ENCODE results near the gene FAR2. TPM values are rescaled to one million over a fixed set of nuclear protein-coding genes. Genes with fewer than 3 reads are reported as not detected.

FAR2 gene
- total RNA-seq = 10 to 100 TPM in 2 of 5 donors, 1 to 10 TPM in 2, not detected in 1; 2.3 to 96.7 (median 10.0) TPM
- 1 to 10 TPM; 1.7 to 3.3 (median 2.0) TPM for polyA plus RNA-seq
- long read RNA-seq, donor 1, partial matches to known transcripts = 18 of 34 reads
- long read RNA-seq, donor 1, other reads (novel, unspliced or antisense) = 15 of 34 reads
- long read RNA-seq, donor 2, partial matches to known transcripts = 0 of 1 reads
- long read RNA-seq, donor 2, other reads (novel, unspliced or antisense) = 0 of 1 reads
- long read RNA-seq, donor 3 = 0 reads
- long read RNA-seq, donor 4 = 0 reads
- long read RNA-seq, donor 5, partial matches to known transcripts = 0 of 1 reads
- long read RNA-seq, donor 5, other reads (novel, unspliced or antisense) = 0 of 1 reads
- long read RNA-seq, donor 6, partial matches to known transcripts = 102 of 102 reads
- long read RNA-seq, donor 6, other reads (novel, unspliced or antisense) = 0 of 102 reads
- long read RNA-seq, donor 7 = 0 reads
- long read RNA-seq, donor 8 = 0 reads
- long read RNA-seq, donor 9, partial matches to known transcripts = 0 of 1 reads
- long read RNA-seq, donor 9, other reads (novel, unspliced or antisense) = 0 of 1 reads
- long read RNA-seq, donor 10 = 0 reads

DNA sequence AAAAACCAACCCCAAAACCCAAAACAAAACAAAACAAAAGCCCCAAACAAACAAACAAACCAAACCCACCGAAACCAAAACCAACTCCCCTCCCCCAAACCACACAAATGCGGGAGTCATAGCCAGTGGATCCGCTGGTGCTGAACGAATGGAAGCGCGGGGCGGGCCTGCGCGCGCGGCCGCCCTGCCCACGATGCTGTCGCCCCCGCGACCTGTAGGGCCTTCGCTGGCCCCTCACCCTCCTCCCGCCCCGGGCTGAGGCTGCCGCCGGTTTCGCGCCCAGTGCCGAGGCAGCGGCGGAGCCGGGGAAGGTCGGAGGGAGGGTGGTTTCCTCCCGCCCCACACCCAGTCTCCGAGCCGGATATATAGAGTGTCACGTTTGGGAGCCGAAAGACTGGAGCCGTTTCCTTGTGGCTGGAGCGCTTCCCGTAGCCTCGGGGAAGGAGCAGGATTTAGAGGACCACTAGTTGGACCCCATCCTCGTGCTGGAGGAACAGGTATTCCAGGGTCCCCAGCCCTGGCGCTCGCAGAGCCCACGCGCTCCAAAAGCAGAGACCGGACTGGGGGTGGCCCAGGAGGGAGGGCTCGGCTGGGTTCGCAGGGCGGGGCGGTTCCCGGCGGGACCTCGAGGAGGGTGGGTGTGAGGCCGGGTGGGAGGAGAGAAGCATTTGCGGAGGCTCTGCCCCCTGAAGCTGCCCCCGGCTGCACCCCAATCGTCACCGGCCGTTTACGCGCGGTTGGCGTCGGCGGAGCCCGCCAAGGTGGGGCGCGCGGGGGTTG lies at the start of gene FAR2:
Gene FAR2, plus strand, starts transcription at position 368 of the 780 bp plus-strand sequence. CDS start 121,172 bp downstream, outside the sequence.
- TF ChIP-seq POLR2AphosphoS5 (IDR thresholded peaks at IDR 0.05) = peak in 1 of 3 donors; percentile 2
- TF ChIP-seq, protein P1, sequence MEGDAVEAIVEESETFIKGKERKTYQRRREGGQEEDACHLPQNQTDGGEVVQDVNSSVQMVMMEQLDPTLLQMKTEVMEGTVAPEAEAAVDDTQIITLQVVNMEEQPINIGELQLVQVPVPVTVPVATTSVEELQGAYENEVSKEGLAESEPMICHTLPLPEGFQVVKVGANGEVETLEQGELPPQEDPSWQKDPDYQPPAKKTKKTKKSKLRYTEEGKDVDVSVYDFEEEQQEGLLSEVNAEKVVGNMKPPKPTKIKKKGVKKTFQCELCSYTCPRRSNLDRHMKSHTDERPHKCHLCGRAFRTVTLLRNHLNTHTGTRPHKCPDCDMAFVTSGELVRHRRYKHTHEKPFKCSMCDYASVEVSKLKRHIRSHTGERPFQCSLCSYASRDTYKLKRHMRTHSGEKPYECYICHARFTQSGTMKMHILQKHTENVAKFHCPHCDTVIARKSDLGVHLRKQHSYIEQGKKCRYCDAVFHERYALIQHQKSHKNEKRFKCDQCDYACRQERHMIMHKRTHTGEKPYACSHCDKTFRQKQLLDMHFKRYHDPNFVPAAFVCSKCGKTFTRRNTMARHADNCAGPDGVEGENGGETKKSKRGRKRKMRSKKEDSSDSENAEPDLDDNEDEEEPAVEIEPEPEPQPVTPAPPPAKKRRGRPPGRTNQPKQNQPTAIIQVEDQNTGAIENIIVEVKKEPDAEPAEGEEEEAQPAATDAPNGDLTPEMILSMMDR (IDR thresholded peaks at IDR 0.05) = no peak
- intact Hi-C loops (cut with DNase I; ENCODE audit: low total_unique reads) = no loop called here
- H3K9me3 ChIP-seq = no peaks in the 10 kb centered on the region

DNA sequence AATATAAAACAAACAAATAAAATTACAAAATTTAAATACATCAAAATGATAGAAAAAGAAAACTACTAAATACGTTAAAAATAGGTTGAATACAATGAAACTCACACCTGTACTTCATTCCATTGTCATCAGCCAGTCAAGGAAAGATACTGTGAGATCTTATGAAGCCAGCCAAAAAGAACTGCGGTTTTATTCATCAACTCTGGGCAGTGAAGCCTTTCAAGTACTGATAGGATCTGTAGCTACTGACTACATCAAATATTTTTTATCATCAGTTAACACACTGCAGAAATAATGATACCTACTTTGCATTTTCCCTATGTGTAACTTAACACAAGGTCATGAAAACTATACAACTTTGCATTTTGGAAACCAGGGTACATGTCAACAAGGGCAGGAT lies 46.3 kb upstream of the FAR2 start:
- DNase-seq = no peak
- H3K9me3 ChIP-seq = peaks cover 0 to 7% (median 0%) of the 10 kb centered on the region in 4 donors
- H3K27ac ChIP-seq = peak overlapping the region in 1 of 5 donors; percentile 60
- no peak overlapping the region for H3K4me3 ChIP-seq
- no peaks in the 10 kb centered on the region for H3K4me1 ChIP-seq
- intact Hi-C loops (cut with DNase I; ENCODE audit: low total_unique reads) = no loop called here
- no peaks in the 10 kb centered on the region for H3K27me3 ChIP-seq
- no peaks in the 10 kb centered on the region for H3K36me3 ChIP-seq
- WGBS, 5 donors = 31 to 39% (median 35%) methylated on average over 2 of the region's 2 CpGs
- TF ChIP-seq, protein P1 (IDR thresholded peaks at IDR 0.05) = no peak
- no peak for TF ChIP-seq POLR2AphosphoS5 (IDR thresholded peaks at IDR 0.05)
- TF ChIP-seq POLR2A (IDR thresholded peaks at IDR 0.05) = no peak
- TF ChIP-seq EP300 (IDR thresholded peaks at IDR 0.05) = no peak

More for the DNA sequence above, at the start of gene FAR2:
- Histone ChIP-seq H3K27ac (peak within 1 kb of the TSS; percentile 55 to 87 (median 78)), H3K4me1 (peaks cover 0 to 47% (median 29%) of the 10 kb centered on the region in 4 donors), H3K27me3 (peaks cover 0 to 13% (median 0%) of the 10 kb centered on the region in 3 donors), H3K4me3 (peak within 1 kb of the TSS; percentile 64 to 78 (median 70)), H3K36me3 (no peaks in the 10 kb centered on the region)
- WGBS, 5 donors = 0 to 3% (median 1%) methylated on average over 6 to 66 of the region's 66 CpGs
- peak; percentile 43 to 75 for DNase-seq

DNA sequence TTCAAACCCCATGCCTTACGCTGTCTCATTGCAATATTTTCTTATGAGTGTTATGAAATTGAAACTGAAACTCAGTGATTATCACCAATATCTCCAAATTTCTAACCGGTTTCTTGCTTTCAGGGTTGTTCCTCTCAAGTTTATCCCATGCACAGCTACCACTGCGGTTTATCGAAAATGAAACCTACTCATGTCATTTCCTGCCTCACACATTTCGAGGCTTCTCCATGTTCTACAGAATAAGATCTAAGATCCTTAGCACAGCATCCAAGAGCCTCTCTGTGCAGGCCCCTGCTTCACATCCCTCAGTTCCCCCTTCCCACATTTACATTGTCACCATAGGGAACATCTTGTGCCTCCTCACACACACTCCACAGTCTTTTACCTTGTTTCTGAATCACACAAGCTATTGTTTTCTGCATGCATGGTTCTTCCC lies 45.5 kb upstream of the FAR2 start:
- H3K4me3 ChIP-seq = no peak overlapping the region
- H3K27me3 ChIP-seq = no peaks in the 10 kb centered on the region
- intact Hi-C loops (cut with DNase I; ENCODE audit: low total_unique reads) = no loop called here
- H3K36me3 ChIP-seq = no peaks in the 10 kb centered on the region
- H3K27ac ChIP-seq = peak overlapping the region in 2 of 5 donors; percentile 37 to 60
- 57 to 86% (median 82%) methylated on average over 5 of the region's 5 CpGs for WGBS, 5 donors
- TF ChIP-seq, protein P1 (IDR thresholded peaks at IDR 0.05) = no peak
- TF ChIP-seq POLR2A (IDR thresholded peaks at IDR 0.05) (no peak), POLR2AphosphoS5 (IDR thresholded peaks at IDR 0.05) (no peak), EP300 (IDR thresholded peaks at IDR 0.05) (no peak)
- H3K9me3 ChIP-seq = peaks cover 0 to 6% (median 0%) of the 10 kb centered on the region in 4 donors
- peak in 1 of 2 donors; percentile 47 for DNase-seq
- H3K4me1 ChIP-seq = no peaks in the 10 kb centered on the region

DNA sequence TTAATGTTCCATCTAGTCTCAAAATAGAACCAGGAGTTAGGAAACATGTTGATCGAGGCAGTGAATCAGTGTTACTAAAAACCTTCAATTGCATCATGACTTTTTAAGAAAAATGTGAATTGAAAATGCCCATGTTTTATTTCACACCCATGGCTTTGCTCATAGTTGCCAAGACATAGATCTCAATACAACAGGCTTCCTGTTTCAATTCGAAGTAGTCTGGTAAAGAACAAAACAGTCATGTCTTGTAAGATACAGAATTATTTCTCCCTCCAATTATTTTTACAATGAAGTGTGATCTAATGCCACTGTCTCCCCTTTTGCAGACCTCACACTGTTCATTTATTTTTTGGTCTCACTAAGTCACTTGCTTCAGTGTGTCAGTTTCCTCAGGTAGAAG lies 44.6 kb upstream of the FAR2 start:
- H3K9me3 ChIP-seq = no peaks in the 10 kb centered on the region
- H3K4me3 ChIP-seq = no peak overlapping the region
- WGBS, 5 donors = 56 to 76% (median 73%) methylated on average over 2 of the region's 2 CpGs
- no peak overlapping the region for H3K27ac ChIP-seq
- DNase-seq = no peak
- TF ChIP-seq EP300 (IDR thresholded peaks at IDR 0.05) = no peak
- H3K4me1 ChIP-seq = no peaks in the 10 kb centered on the region
- H3K27me3 ChIP-seq = no peaks in the 10 kb centered on the region
- intact Hi-C loops (cut with DNase I; ENCODE audit: low total_unique reads) = no loop called here
- H3K36me3 ChIP-seq = no peaks in the 10 kb centered on the region
